GM10248 (cell line): Measurements from ENCODE around the gene TOM1L2.

Experiments used
- CTCF ChIA-PET: fragments of 300-600 bp; sonication (Branson Sonifier 250); formaldehyde crosslinking; extraction: SDS; loops from one replicate; lab custom pipeline; 2021; ENCODE audit warnings: antibody characterized with exemption; lab: Yijun Ruan, JAX
- POLR2A ChIA-PET: fragments of 350-650 bp; sonication (Branson Sonifier 250); formaldehyde crosslinking; extraction: SDS; loops from one replicate; lab custom pipeline; 2020; ENCODE audit warnings: antibody characterized with exemption; lab: Yijun Ruan, JAX
- DNase-seq: peaks from one replicate; pipeline ENCODE4 v3.0.0; 2012; ENCODE audit errors: extremely low spot score
- TF ChIP-seq, protein P1 (sequence below): IDR thresholded peaks from 2 replicates; pipeline ENCODE4 v1.5.1; 2012; ENCODE audit warnings: mild to moderate bottlenecking, low read depth; ENCODE audit errors: extremely low read depth, missing control alignments, control extremely low read depth

Gene TOM1L2

GRCh38 chr17:17835415-17836249, 136.6 kb downstream of the TOM1L2 start:
- DNase-seq = no peak
- POLR2A ChIA-PET = interaction anchor here (0.5 to 1.3 kb wide), 9 partner anchors 9 to 1877 kb away, joined by 3 to 24 read pairs (median 5); no protein-coding TSS in a partner anchor
- CTCF ChIA-PET = interaction anchor here (0.8 to 3.8 kb wide), 12 partner anchors 10 to 157 kb away, joined by 3 to 22 read pairs (median 4); no protein-coding TSS in a partner anchor
- TF ChIP-seq, protein P1, sequence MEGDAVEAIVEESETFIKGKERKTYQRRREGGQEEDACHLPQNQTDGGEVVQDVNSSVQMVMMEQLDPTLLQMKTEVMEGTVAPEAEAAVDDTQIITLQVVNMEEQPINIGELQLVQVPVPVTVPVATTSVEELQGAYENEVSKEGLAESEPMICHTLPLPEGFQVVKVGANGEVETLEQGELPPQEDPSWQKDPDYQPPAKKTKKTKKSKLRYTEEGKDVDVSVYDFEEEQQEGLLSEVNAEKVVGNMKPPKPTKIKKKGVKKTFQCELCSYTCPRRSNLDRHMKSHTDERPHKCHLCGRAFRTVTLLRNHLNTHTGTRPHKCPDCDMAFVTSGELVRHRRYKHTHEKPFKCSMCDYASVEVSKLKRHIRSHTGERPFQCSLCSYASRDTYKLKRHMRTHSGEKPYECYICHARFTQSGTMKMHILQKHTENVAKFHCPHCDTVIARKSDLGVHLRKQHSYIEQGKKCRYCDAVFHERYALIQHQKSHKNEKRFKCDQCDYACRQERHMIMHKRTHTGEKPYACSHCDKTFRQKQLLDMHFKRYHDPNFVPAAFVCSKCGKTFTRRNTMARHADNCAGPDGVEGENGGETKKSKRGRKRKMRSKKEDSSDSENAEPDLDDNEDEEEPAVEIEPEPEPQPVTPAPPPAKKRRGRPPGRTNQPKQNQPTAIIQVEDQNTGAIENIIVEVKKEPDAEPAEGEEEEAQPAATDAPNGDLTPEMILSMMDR = no peak

- no peak for DNase-seq
- ChIA-PET CTCF (interaction anchor here (1.5 to 3.8 kb wide), 4 partner anchors 10 to 84 kb away, joined by 4 to 22 read pairs (median 6); no protein-coding TSS in a partner anchor), POLR2A (no interaction called here)
- TF ChIP-seq, protein P1 = no peak
Observed at GRCh38 chr17:17834974-17835373, 137.2 kb downstream of the TOM1L2 start.

GRCh38 chr17:17833658-17834357, 138.4 kb downstream of the TOM1L2 start:
- ChIA-PET POLR2A (no interaction called here), CTCF (interaction anchor here (1.5 to 3.8 kb wide), 6 partner anchors 13 to 200 kb away, joined by 4 to 22 read pairs (median 5); no protein-coding TSS in a partner anchor)
- DNase-seq = no peak

GRCh38 chr17:17832032-17832363, 140.2 kb downstream of the TOM1L2 start:
- CTCF ChIA-PET = interaction anchor here (1.5 to 3.8 kb wide), 2 partner anchors 9 to 20 kb away, joined by 4 to 22 read pairs; no protein-coding TSS in a partner anchor
- TF ChIP-seq, protein P1 = no peak
- DNase-seq = no peak
- POLR2A ChIA-PET = no interaction called here

More at GRCh38 chr17:17833658-17834357, 138.4 kb downstream of the TOM1L2 start:
- TF ChIP-seq, protein P1 = no peak

GRCh38 chr17:17831208-17832031, 140.8 kb downstream of the TOM1L2 start:
- TF ChIP-seq, protein P1 = no peak
- POLR2A ChIA-PET = no interaction called here
- CTCF ChIA-PET = interaction anchor here (1.0 to 3.8 kb wide), 5 partner anchors 9 to 88 kb away, joined by 3 to 22 read pairs (median 4); no protein-coding TSS in a partner anchor
- no peak for DNase-seq

DNA sequence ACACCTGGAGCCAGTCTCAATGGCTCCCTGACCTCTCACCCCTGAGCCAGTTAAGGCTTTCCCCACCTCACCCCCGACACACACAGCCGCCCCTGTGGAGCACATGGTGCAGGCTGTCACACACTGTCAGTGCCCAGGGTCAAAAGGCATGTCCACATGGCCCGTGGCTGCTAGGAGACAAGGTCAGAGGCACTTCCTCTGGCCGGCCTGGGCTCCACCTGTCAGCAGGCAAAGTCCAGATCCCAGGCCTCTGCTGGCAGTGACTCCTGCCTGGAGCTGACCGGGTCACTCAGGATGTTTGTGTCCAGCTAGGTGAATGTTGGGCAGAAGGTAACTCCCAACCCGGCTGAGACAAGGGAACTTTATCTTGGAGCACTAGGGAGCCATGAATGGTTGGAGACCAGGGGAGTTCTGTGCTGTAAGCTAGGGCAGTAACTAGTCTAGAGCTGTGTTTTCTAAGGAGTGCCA, 141.4 kb downstream of the TOM1L2 start:
- TF ChIP-seq, protein P1 = no peak
- CTCF ChIA-PET = interaction anchor here (1.0 to 2.3 kb wide), 5 partner anchors 8 to 88 kb away, joined by 3 to 8 read pairs (median 4); no protein-coding TSS in a partner anchor
- no peak for DNase-seq
- POLR2A ChIA-PET = no interaction called here
